Measurements from ENCODE around the gene CENPN.

CENPN gene

GRCh38 chr16:80992676-80993293 lies 14.2 kb upstream of the CENPN start:
- DNase-seq, result no peak

GRCh38 chr16:80993307-80993706 lies 13.7 kb upstream of the CENPN start:
- DNase-seq, result no peak

GRCh38 chr16:80993834-80994233 lies 13.2 kb upstream of the CENPN start:
- DNase-seq, result no peak

GRCh38 chr16:80994451-80994850 lies 12.6 kb upstream of the CENPN start:
- DNase-seq, result no peak

- DNase-seq, result no peak
These were observed 10.3 kb upstream of the CENPN start for GRCh38 chr16:80996688-80997138.

- no peak for DNase-seq
These were observed 9.7 kb upstream of the CENPN start for GRCh38 chr16:80997139-80997798.

- DNase-seq, result no peak
These were observed 8.9 kb upstream of the CENPN start for GRCh38 chr16:80997964-80998620.

GRCh38 chr16:81000873-81001272 lies 6.1 kb upstream of the CENPN start:
- DNase-seq, result no peak

GRCh38 chr16:81001330-81001729 lies 5.7 kb upstream of the CENPN start:
- no peak for DNase-seq

GRCh38 chr16:81003064-81003463 lies 4.0 kb upstream of the CENPN start:
- no peak for DNase-seq

GRCh38 chr16:81003610-81004460 lies 3.2 kb upstream of the CENPN start:
- no peak for DNase-seq

GRCh38 chr16:81004646-81005353 lies 2.2 kb upstream of the CENPN start:
- no peak for DNase-seq

GRCh38 chr16:81005610-81006161 lies 1.3 kb upstream of the CENPN start:
- no peak for DNase-seq

GRCh38 chr16:81006211-81006812 lies 702 bp upstream of the CENPN start:
- no peak for DNase-seq

- no peak for DNase-seq
These were observed 1.4 kb downstream of the CENPN start for GRCh38 chr16:81008505-81008789.

- no peak for DNase-seq
These were observed 6.0 kb downstream of the CENPN start for GRCh38 chr16:81012974-81013373.

- no peak for DNase-seq
These were observed 7.7 kb downstream of the CENPN start for GRCh38 chr16:81014672-81015071.

- no peak for DNase-seq
These were observed 11.5 kb downstream of the CENPN start for GRCh38 chr16:81018496-81018895.

GRCh38 chr16:81026429-81026828 lies 19.4 kb downstream of the CENPN start:
- DNase-seq, result no peak

- no peak for DNase-seq
These were observed 23.1 kb downstream of the CENPN start for GRCh38 chr16:81029930-81030604.

- DNase-seq, result peak; percentile 93
These were observed 28.5 kb downstream of the CENPN start, which contains the start of gene ATMIN for GRCh38 chr16:81035398-81035974. ATMIN (plus strand) TSS chr16:81035842; CDS start chr16:81035871, 29 bp downstream.
